ENCODE results near the gene PTPRR. TPM values are rescaled to one million over a fixed set of nuclear protein-coding genes. Genes with fewer than 3 reads are reported as not detected.

Gene PTPRR
- total and polyA plus RNA-seq, 2 experiments from 2014 or later = not detected

GRCh38 chr12:70835948-70836347, 84.6 kb downstream of the PTPRR start:
- H3K4me1 ChIP-seq (ENCODE audit: low read depth) = peaks cover 19% of the 10 kb centered on the region
- H3K27me3 ChIP-seq = no peaks in the 10 kb centered on the region
- no peak overlapping the region for H3K4me3 ChIP-seq
- no peak overlapping the region for H3K27ac ChIP-seq
- DNase-seq (ENCODE audit: low read depth in 1 of 2, low spot score in 1 of 2) = peak in 1 of 2 donors; percentile 76
- no peaks in the 10 kb centered on the region for H3K9me3 ChIP-seq (ENCODE audit: low read depth)
- no peak for TF ChIP-seq CTCF (IDR thresholded peaks at IDR 0.05; ENCODE audit: low read depth, low read length)
- H3K36me3 ChIP-seq = no peaks in the 10 kb centered on the region

- Histone ChIP-seq H3K4me3 (no peak overlapping the region), H3K9me3 (ENCODE audit: low read depth) (no peaks in the 10 kb centered on the region), H3K4me1 (ENCODE audit: low read depth) (peaks cover 16% of the 10 kb centered on the region), H3K27me3 (no peaks in the 10 kb centered on the region), H3K36me3 (no peaks in the 10 kb centered on the region), H3K27ac (peak overlapping the region; percentile 35)
- peak in 1 of 2 donors; percentile 27 for DNase-seq (ENCODE audit: low read depth in 1 of 2, low spot score in 1 of 2)
- no peak for TF ChIP-seq CTCF (IDR thresholded peaks at IDR 0.05; ENCODE audit: low read depth, low read length)
Measured at GRCh38 chr12:70831543-70831942, 89.0 kb downstream of the PTPRR start.

GRCh38 chr12:70830221-70831061, 90.1 kb downstream of the PTPRR start:
- no peak for TF ChIP-seq CTCF (IDR thresholded peaks at IDR 0.05; ENCODE audit: low read depth, low read length)
- Histone ChIP-seq H3K4me3 (no peak overlapping the region), H3K36me3 (no peaks in the 10 kb centered on the region), H3K4me1 (ENCODE audit: low read depth) (peaks cover 16% of the 10 kb centered on the region), H3K9me3 (ENCODE audit: low read depth) (no peaks in the 10 kb centered on the region), H3K27ac (no peak overlapping the region), H3K27me3 (no peaks in the 10 kb centered on the region)
- no peak for DNase-seq (ENCODE audit: low read depth in 1 of 2, low spot score in 1 of 2)

- Histone ChIP-seq H3K27me3 (no peaks in the 10 kb centered on the region), H3K9me3 (ENCODE audit: low read depth) (no peaks in the 10 kb centered on the region), H3K4me3 (no peak overlapping the region), H3K36me3 (no peaks in the 10 kb centered on the region), H3K27ac (no peak overlapping the region), H3K4me1 (ENCODE audit: low read depth) (peaks cover 15% of the 10 kb centered on the region)
- TF ChIP-seq CTCF (IDR thresholded peaks at IDR 0.05; ENCODE audit: low read depth, low read length) = no peak
- no peak for DNase-seq (ENCODE audit: low read depth in 1 of 2, low spot score in 1 of 2)
Measured at GRCh38 chr12:70829070-70829469, 91.5 kb downstream of the PTPRR start.

GRCh38 chr12:70828351-70828750, 92.2 kb downstream of the PTPRR start:
- Histone ChIP-seq H3K27me3 (no peaks in the 10 kb centered on the region), H3K27ac (no peak overlapping the region), H3K4me1 (ENCODE audit: low read depth) (peaks cover 11% of the 10 kb centered on the region), H3K4me3 (no peak overlapping the region), H3K9me3 (ENCODE audit: low read depth) (no peaks in the 10 kb centered on the region), H3K36me3 (no peaks in the 10 kb centered on the region)
- no peak for TF ChIP-seq CTCF (IDR thresholded peaks at IDR 0.05; ENCODE audit: low read depth, low read length)
- no peak for DNase-seq (ENCODE audit: low read depth in 1 of 2, low spot score in 1 of 2)

Measured in cardiac muscle cell (in vitro differentiated cells and primary cell).